ENCODE measurements around the gene CCDC88C. TPM values are rescaled to one million over a fixed set of nuclear protein-coding genes. Genes with fewer than 3 reads are reported as not detected.

Gene CCDC88C
- total RNA-seq, 4 donors from 2014 or later = 1.1 to 2.7 (median 2.1) TPM

- H3K4me1 ChIP-seq = peaks cover 3 to 4% of the 10 kb centered on the region in 2 donors
- H3K9me3 ChIP-seq = no peaks in the 10 kb centered on the region
- TF ChIP-seq POLR2A (IDR thresholded peaks at IDR 0.05) = no peak
- TF ChIP-seq, protein P1, sequence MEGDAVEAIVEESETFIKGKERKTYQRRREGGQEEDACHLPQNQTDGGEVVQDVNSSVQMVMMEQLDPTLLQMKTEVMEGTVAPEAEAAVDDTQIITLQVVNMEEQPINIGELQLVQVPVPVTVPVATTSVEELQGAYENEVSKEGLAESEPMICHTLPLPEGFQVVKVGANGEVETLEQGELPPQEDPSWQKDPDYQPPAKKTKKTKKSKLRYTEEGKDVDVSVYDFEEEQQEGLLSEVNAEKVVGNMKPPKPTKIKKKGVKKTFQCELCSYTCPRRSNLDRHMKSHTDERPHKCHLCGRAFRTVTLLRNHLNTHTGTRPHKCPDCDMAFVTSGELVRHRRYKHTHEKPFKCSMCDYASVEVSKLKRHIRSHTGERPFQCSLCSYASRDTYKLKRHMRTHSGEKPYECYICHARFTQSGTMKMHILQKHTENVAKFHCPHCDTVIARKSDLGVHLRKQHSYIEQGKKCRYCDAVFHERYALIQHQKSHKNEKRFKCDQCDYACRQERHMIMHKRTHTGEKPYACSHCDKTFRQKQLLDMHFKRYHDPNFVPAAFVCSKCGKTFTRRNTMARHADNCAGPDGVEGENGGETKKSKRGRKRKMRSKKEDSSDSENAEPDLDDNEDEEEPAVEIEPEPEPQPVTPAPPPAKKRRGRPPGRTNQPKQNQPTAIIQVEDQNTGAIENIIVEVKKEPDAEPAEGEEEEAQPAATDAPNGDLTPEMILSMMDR (IDR thresholded peaks at IDR 0.05 in 4 of 5, conservative IDR thresholded peaks at IDR 0.05 in 1 of 5) = no peak
- no peak overlapping the region for H3K27ac ChIP-seq
- H3K36me3 ChIP-seq = no peaks in the 10 kb centered on the region
- H3K27me3 ChIP-seq = no peaks in the 10 kb centered on the region
- no peak overlapping the region for H3K4me3 ChIP-seq
- ATAC-seq (no peak), DNase-seq (no peak)
- intact Hi-C loops (cut with DNase I; ENCODE audit: low total_unique reads) (no loop called here), in situ Hi-C loops (cut with MboI; ENCODE audit: low sequenced_read_pairs in 4 of 4) (no loop called here)
Observed at GRCh38 chr14:91332171-91332985, 85.2 kb downstream of the CCDC88C start.

GRCh38 chr14:91331721-91332120, 85.9 kb downstream of the CCDC88C start:
- in situ Hi-C loops (cut with MboI; ENCODE audit: low sequenced_read_pairs in 4 of 4) = no loop called here
- H3K4me3 ChIP-seq = no peak overlapping the region
- no peaks in the 10 kb centered on the region for H3K36me3 ChIP-seq
- intact Hi-C loops (cut with DNase I; ENCODE audit: low total_unique reads) = no loop called here
- no peaks in the 10 kb centered on the region for H3K9me3 ChIP-seq
- ATAC-seq (no peak), DNase-seq (no peak)
- TF ChIP-seq POLR2A (IDR thresholded peaks at IDR 0.05) = no peak
- no peaks in the 10 kb centered on the region for H3K27me3 ChIP-seq
- H3K4me1 ChIP-seq = peaks cover 3 to 4% of the 10 kb centered on the region in 2 donors
- no peak overlapping the region for H3K27ac ChIP-seq

DNA sequence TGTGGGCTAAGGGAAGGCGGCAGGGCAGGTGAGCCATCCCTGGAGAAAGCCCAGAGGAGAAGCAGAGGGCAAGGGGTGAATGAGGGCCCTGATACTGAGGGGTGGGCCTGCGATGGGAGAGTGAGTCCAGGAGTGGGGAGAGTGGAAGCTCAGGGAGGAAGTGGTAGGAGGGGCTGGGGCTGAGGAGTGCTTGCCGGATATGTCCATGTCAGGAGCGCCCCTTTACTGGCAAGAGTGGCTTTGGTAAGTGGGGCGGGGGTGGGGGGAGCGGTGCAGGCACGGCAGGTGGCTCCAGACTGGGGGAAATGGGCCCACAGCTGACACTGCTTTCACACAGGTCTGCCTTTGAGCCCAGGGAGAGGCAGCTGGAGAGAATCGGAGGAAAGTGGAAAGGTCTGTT, 86.8 kb downstream of the CCDC88C start:
- no peaks in the 10 kb centered on the region for H3K27me3 ChIP-seq
- intact Hi-C loops (cut with DNase I; ENCODE audit: low total_unique reads) = no loop called here
- no peak overlapping the region for H3K27ac ChIP-seq
- ATAC-seq = no peak
- DNase-seq = no peak
- no peak overlapping the region for H3K4me3 ChIP-seq
- no peaks in the 10 kb centered on the region for H3K36me3 ChIP-seq
- TF ChIP-seq POLR2A (IDR thresholded peaks at IDR 0.05) = no peak
- TF ChIP-seq, protein P1 (IDR thresholded peaks at IDR 0.05 in 4 of 5, conservative IDR thresholded peaks at IDR 0.05 in 1 of 5) = no peak
- no peaks in the 10 kb centered on the region for H3K9me3 ChIP-seq
- in situ Hi-C loops (cut with MboI; ENCODE audit: low sequenced_read_pairs in 4 of 4) = no loop called here
- peaks cover 3 to 4% of the 10 kb centered on the region in 2 donors for H3K4me1 ChIP-seq

DNA sequence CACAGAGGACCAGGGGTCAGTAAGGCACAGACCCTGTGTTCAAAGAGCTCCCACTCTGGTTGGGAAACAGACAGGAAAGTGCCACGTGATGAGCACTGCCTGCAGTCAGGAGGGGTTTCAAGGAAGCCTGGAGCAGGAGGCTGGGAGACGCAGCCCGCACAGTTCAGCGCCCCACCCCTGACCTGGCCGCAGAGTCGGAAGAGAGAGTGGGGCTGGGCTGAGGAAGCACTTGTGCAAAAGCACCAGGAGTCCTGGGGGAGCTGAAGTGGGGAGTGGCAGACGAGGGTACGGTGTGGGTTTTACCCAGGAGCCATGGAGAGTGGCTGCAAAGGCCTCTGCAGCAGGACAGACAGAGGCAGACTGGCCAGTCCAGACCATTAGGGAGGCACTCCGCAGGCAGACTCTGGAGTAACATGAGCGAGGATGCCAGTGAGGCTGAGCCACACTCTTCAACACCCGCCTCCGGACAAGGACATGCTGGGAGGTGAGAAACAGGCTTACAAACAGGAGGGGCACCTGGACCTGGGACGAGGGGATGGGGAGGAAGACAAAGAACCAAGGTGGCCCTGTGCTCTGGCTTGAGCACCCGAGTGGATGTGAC, 87.4 kb downstream of the CCDC88C start:
- ATAC-seq (no peak), DNase-seq (no peak)
- Histone ChIP-seq H3K4me1 (peaks cover 3 to 4% of the 10 kb centered on the region in 2 donors), H3K27me3 (no peaks in the 10 kb centered on the region), H3K36me3 (no peaks in the 10 kb centered on the region), H3K9me3 (no peaks in the 10 kb centered on the region), H3K4me3 (no peak overlapping the region), H3K27ac (no peak overlapping the region)
- intact Hi-C loops (cut with DNase I; ENCODE audit: low total_unique reads) = no loop called here
- in situ Hi-C loops (cut with MboI; ENCODE audit: low sequenced_read_pairs in 4 of 4) = no loop called here
- no peak for TF ChIP-seq POLR2A (IDR thresholded peaks at IDR 0.05)
- TF ChIP-seq, protein P1 (IDR thresholded peaks at IDR 0.05 in 4 of 5, conservative IDR thresholded peaks at IDR 0.05 in 1 of 5) = no peak

- no peak overlapping the region for H3K27ac ChIP-seq
- no peaks in the 10 kb centered on the region for H3K36me3 ChIP-seq
- DNase-seq (no peak), ATAC-seq (no peak)
- in situ Hi-C loops (cut with MboI; ENCODE audit: low sequenced_read_pairs in 4 of 4) (loop anchor here in 3 of 4 donors (10.0 kb wide), 2 partner anchors 85 to 95 kb away; partner anchors contain the start of gene CCDC88C (in 2 of the 3)), intact Hi-C loops (cut with DNase I; ENCODE audit: low total_unique reads) (no loop called here)
- no peaks in the 10 kb centered on the region for H3K27me3 ChIP-seq
- TF ChIP-seq POLR2A (IDR thresholded peaks at IDR 0.05) = no peak
- TF ChIP-seq, protein P1 (IDR thresholded peaks at IDR 0.05 in 4 of 5, conservative IDR thresholded peaks at IDR 0.05 in 1 of 5) = no peak
- H3K4me1 ChIP-seq = peaks cover 3 to 4% of the 10 kb centered on the region in 2 donors
- no peak overlapping the region for H3K4me3 ChIP-seq
- H3K9me3 ChIP-seq = no peaks in the 10 kb centered on the region
Observed at GRCh38 chr14:91329486-91330014, 88.1 kb downstream of the CCDC88C start.
